ENCODE results near the gene TEX35. TPM values are rescaled to one million over a fixed set of nuclear protein-coding genes. Genes with fewer than 3 reads are reported as not detected.

Gene TEX35
- not detected in 2 replicates for total RNA-seq
- long read RNA-seq = 0 reads

GRCh38 chr1:178512566-178513277, at the start of gene TEX35:
TEX35 (plus strand) TSS chr1:178513109; CDS start chr1:178513189, 80 bp downstream.
- Mint-ChIP-seq H3K36me3 (ENCODE audit: insufficient read depth) (no peaks in the 10 kb centered on the region), H3K27me3 (peaks cover 4% of the 10 kb centered on the region), H3K4me1 (ENCODE audit: low read depth) (no peaks in the 10 kb centered on the region), H3K4me3 (ENCODE audit: low read depth) (no peak within 1 kb of the TSS), H3K9me3 (ENCODE audit: low read depth) (no peaks in the 10 kb centered on the region), H3K27ac (no peak within 1 kb of the TSS)
- no peak for DNase-seq (ENCODE audit: low spot score, unreplicated experiment)
- no peak for TF ChIP-seq CTCF (IDR thresholded peaks at IDR 0.05; ENCODE audit: unreplicated experiment)

GRCh38 chr1:178464141-178464540, 48.8 kb upstream of the TEX35 start:
- H3K36me3 Mint-ChIP-seq (ENCODE audit: insufficient read depth) = peaks cover 22% of the 10 kb centered on the region
- H3K4me1 Mint-ChIP-seq (ENCODE audit: low read depth) = no peaks in the 10 kb centered on the region
- H3K27ac Mint-ChIP-seq = no peak overlapping the region
- no peak overlapping the region for H3K4me3 Mint-ChIP-seq (ENCODE audit: low read depth)
- DNase-seq (ENCODE audit: low spot score, unreplicated experiment) = no peak
- H3K27me3 Mint-ChIP-seq = no peaks in the 10 kb centered on the region
- TF ChIP-seq CTCF (IDR thresholded peaks at IDR 0.05; ENCODE audit: unreplicated experiment) = no peak
- no peaks in the 10 kb centered on the region for H3K9me3 Mint-ChIP-seq (ENCODE audit: low read depth)

- Mint-ChIP-seq H3K27me3 (no peaks in the 10 kb centered on the region), H3K4me1 (ENCODE audit: low read depth) (no peaks in the 10 kb centered on the region), H3K36me3 (ENCODE audit: insufficient read depth) (peaks cover 22% of the 10 kb centered on the region), H3K27ac (no peak overlapping the region), H3K9me3 (ENCODE audit: low read depth) (no peaks in the 10 kb centered on the region), H3K4me3 (ENCODE audit: low read depth) (no peak overlapping the region)
- TF ChIP-seq CTCF (IDR thresholded peaks at IDR 0.05; ENCODE audit: unreplicated experiment) = no peak
- DNase-seq (ENCODE audit: low spot score, unreplicated experiment) = no peak
Measured at GRCh38 chr1:178464566-178464965, 48.3 kb upstream of the TEX35 start.

GRCh38 chr1:178465011-178465410, 47.9 kb upstream of the TEX35 start:
- H3K27me3 Mint-ChIP-seq = no peaks in the 10 kb centered on the region
- no peak for TF ChIP-seq CTCF (IDR thresholded peaks at IDR 0.05; ENCODE audit: unreplicated experiment)
- H3K36me3 Mint-ChIP-seq (ENCODE audit: insufficient read depth) = peaks cover 22% of the 10 kb centered on the region
- no peak for DNase-seq (ENCODE audit: low spot score, unreplicated experiment)
- H3K4me3 Mint-ChIP-seq (ENCODE audit: low read depth) = no peak overlapping the region
- no peaks in the 10 kb centered on the region for H3K9me3 Mint-ChIP-seq (ENCODE audit: low read depth)
- no peak overlapping the region for H3K27ac Mint-ChIP-seq
- H3K4me1 Mint-ChIP-seq (ENCODE audit: low read depth) = no peaks in the 10 kb centered on the region

GRCh38 chr1:178467837-178468236, 45.1 kb upstream of the TEX35 start:
- no peak for DNase-seq (ENCODE audit: low spot score, unreplicated experiment)
- H3K36me3 Mint-ChIP-seq (ENCODE audit: insufficient read depth) = peaks cover 22% of the 10 kb centered on the region
- no peak overlapping the region for H3K4me3 Mint-ChIP-seq (ENCODE audit: low read depth)
- TF ChIP-seq CTCF (IDR thresholded peaks at IDR 0.05; ENCODE audit: unreplicated experiment) = no peak
- H3K9me3 Mint-ChIP-seq (ENCODE audit: low read depth) = no peaks in the 10 kb centered on the region
- H3K27me3 Mint-ChIP-seq = no peaks in the 10 kb centered on the region
- peaks cover 6% of the 10 kb centered on the region for H3K4me1 Mint-ChIP-seq (ENCODE audit: low read depth)
- no peak overlapping the region for H3K27ac Mint-ChIP-seq

All from progenitor cell of endocrine pancreas (in vitro differentiated cells).